Endothelial cell (in vitro differentiated cells): ENCODE measurements around the gene GSG1L2. TPM values are rescaled to one million over a fixed set of nuclear protein-coding genes. Genes with fewer than 3 reads are reported as not detected.
"Not testable (repeated sequence)": the region's sequence is repeated elsewhere in the genome, so short reads cannot be mapped to it uniquely, and the experiment has no call there.

ENCODE experiments used
- DNase-seq: peaks from one replicate; pipeline ENCODE4 v3.0.0; 2021; ENCODE audit warnings: low spot score
- H3K27ac Mint-ChIP-seq: one replicate; pipeline ENCODE4 v1.8.0; 2021; ENCODE audit warnings: mixed read lengths, inconsistent platforms; ENCODE audit not compliant: unreplicated experiment
- H3K27me3 Mint-ChIP-seq: one replicate; pipeline ENCODE4 v1.8.0; 2021; ENCODE audit warnings: mild to moderate bottlenecking, moderate library complexity, mixed read lengths, inconsistent platforms; ENCODE audit not compliant: unreplicated experiment
- H3K36me3 Mint-ChIP-seq: one replicate; pipeline ENCODE4 v1.8.0; 2021; ENCODE audit warnings: mild to moderate bottlenecking, low read depth, mixed read lengths, inconsistent platforms; ENCODE audit not compliant: unreplicated experiment
- H3K4me1 Mint-ChIP-seq: one replicate; pipeline ENCODE4 v1.8.0; 2021; ENCODE audit warnings: mild to moderate bottlenecking, mixed read lengths, inconsistent platforms; ENCODE audit not compliant: unreplicated experiment
- H3K4me3 Mint-ChIP-seq: one replicate; pipeline ENCODE4 v1.8.0; 2021; ENCODE audit warnings: mild to moderate bottlenecking, mixed read lengths, inconsistent platforms; ENCODE audit not compliant: unreplicated experiment
- H3K9me3 Mint-ChIP-seq: one replicate; pipeline ENCODE4 v1.8.0; 2021; ENCODE audit warnings: mixed read lengths, inconsistent platforms; ENCODE audit not compliant: unreplicated experiment
- CTCF ChIP-seq: fragments of 200-600 bp; sonication (generic); IDR thresholded peaks from one replicate; pipeline ENCODE4 v1.5.0; 2021; ENCODE audit warnings: antibody characterized with exemption; ENCODE audit not compliant: unreplicated experiment
- total RNA-seq: library from RNA; stranded (reverse); fragmentation: NEBNext Ultra II Directional; extraction: Animal tissue kit (Norgen Biotek cat#: 25700); gene quantifications from one replicate; pipeline ENCODE4 v1.2.1, GENCODE V29; 2021; ENCODE audit not compliant: unreplicated experiment

GSG1L2 gene
- total RNA-seq, 1 donor from 2014 or later = not detected

- Mint-ChIP-seq H3K27me3 (no peaks in the 10 kb centered on the region), H3K36me3 (no peaks in the 10 kb centered on the region), H3K27ac (no peak overlapping the region), H3K4me1 (peaks cover 4% of the 10 kb centered on the region), H3K4me3 (no peak overlapping the region), H3K9me3 (no peaks in the 10 kb centered on the region)
- no peak for TF ChIP-seq CTCF
- no peak for DNase-seq
These were observed 31.6 kb downstream of the GSG1L2 start for GRCh38 chr17:9790316-9790715.

- TF ChIP-seq CTCF = no peak
- DNase-seq = no peak
These were observed 33.3 kb downstream of the GSG1L2 start for GRCh38 chr17:9788601-9789000.

GRCh38 chr17:9784544-9784943, 37.3 kb downstream of the GSG1L2 start:
- Mint-ChIP-seq H3K9me3 (no peaks in the 10 kb centered on the region), H3K4me1 (no peaks in the 10 kb centered on the region), H3K36me3 (no peaks in the 10 kb centered on the region), H3K27me3 (no peaks in the 10 kb centered on the region), H3K27ac (no peak overlapping the region), H3K4me3 (no peak overlapping the region)
- no peak for DNase-seq
- no peak for TF ChIP-seq CTCF

More at GRCh38 chr17:9788601-9789000, 33.3 kb downstream of the GSG1L2 start:
- H3K9me3 Mint-ChIP-seq = no peaks in the 10 kb centered on the region
- no peaks in the 10 kb centered on the region for H3K36me3 Mint-ChIP-seq
- no peak overlapping the region for H3K4me3 Mint-ChIP-seq
- H3K4me1 Mint-ChIP-seq = peaks cover 4% of the 10 kb centered on the region
- no peaks in the 10 kb centered on the region for H3K27me3 Mint-ChIP-seq
- no peak overlapping the region for H3K27ac Mint-ChIP-seq

DNA sequence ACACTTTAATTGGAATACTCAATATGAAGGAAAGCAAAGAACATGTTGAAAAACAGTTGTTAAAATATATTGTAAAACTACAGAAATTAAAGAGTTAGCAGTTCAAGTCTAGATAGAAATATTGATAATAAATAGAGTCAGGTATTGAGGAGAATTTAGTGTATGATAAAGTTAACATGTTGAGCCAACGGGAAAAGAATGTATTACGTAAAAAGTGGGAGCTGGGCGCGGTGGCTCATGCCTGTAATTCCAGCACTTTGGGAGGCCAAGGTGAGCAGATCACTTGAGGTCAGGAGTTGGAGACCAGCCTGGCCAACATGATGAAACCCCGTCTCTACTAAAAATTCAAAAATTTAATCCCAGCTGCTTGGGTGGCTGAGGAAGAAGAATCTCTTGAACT, 38.4 kb downstream of the GSG1L2 start:
- not testable (repeated sequence) for H3K27ac Mint-ChIP-seq, H3K4me1 Mint-ChIP-seq, H3K4me3 Mint-ChIP-seq, H3K27me3 Mint-ChIP-seq, H3K9me3 Mint-ChIP-seq, H3K36me3 Mint-ChIP-seq, DNase-seq

DNA sequence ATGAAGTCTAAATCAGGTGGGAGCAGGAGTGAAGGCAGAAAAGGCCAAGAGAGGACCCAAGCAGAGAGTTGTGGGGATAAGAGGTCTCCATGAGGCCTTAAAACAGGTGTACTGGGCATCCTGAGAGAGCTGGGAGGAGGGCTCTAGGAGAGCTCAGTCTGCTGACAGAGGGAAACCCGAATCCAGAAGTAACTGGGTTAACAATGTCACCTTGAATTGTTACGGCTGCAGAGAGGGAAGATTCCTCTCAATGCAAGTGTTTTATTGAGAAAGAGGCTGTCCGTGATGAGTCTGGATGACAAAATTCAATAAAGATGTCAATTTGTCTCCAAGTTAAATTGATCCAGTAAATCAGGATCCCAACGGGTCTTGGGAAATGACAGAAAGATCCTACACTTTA, 38.8 kb downstream of the GSG1L2 start:
- Mint-ChIP-seq H3K4me1 (no peaks in the 10 kb centered on the region), H3K27ac (no peak overlapping the region)

More for the DNA sequence above, 38.8 kb downstream of the GSG1L2 start:
- no peaks in the 10 kb centered on the region for H3K27me3 Mint-ChIP-seq
- no peaks in the 10 kb centered on the region for H3K9me3 Mint-ChIP-seq
- no peak overlapping the region for H3K4me3 Mint-ChIP-seq
- no peaks in the 10 kb centered on the region for H3K36me3 Mint-ChIP-seq
- TF ChIP-seq CTCF = no peak
- no peak for DNase-seq
